GM18951 (cell line): ENCODE measurements around the gene SLC13A1.

ENCODE experiments used
- POLR2A ChIP-seq: IDR thresholded peaks from 4 replicates; pipeline ENCODE4 v1.6.1; 2011; ENCODE audit warnings: mild to moderate bottlenecking; ENCODE audit not compliant: insufficient read length, insufficient read depth; ENCODE audit errors: extremely low read depth
- in situ Hi-C: fragments of 300-500 bp; cut with MboI; formaldehyde crosslinking; loops from one replicate; pipeline ENCODE4 v1.12.0; 2022; ENCODE audit warnings: low sequenced_read_pairs, mixed read lengths, inconsistent platforms; ENCODE audit not compliant: unreplicated experiment

Gene SLC13A1

GRCh38 chr7:123079021-123079420, 120.7 kb downstream of the SLC13A1 start:
- in situ Hi-C loops = no loop called here
- TF ChIP-seq POLR2A = no peak

GRCh38 chr7:123075838-123076467, 123.8 kb downstream of the SLC13A1 start:
- in situ Hi-C loops = no loop called here
- TF ChIP-seq POLR2A = no peak

- TF ChIP-seq POLR2A = no peak
- in situ Hi-C loops = no loop called here
Observed at GRCh38 chr7:123070702-123071286, 129.0 kb downstream of the SLC13A1 start.

- in situ Hi-C loops = no loop called here
Observed at GRCh38 chr7:123067814-123068213, 132.0 kb downstream of the SLC13A1 start.

More at GRCh38 chr7:123067814-123068213, 132.0 kb downstream of the SLC13A1 start:
- no peak for TF ChIP-seq POLR2A
